ENCODE measurements around the gene PANK4.

Gene PANK4

DNA sequence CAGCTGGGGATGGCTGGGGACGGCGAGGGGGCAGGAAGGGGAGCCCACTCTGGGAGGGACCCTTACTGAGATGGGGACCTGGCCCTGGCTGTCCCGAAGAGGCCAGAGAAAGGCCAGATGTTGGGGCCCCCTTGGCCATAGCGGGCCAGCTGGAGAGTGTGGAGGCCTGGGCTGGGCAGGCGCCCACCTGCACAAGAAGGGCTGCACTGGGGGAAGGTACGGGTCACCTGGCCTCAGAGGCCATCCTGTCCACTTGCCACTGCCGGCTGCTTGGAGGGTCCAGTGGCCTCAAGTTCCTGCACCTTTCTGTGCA is 55.3 kb downstream of the PANK4 start:
- no peak overlapping the region for H3K4me3 ChIP-seq (ENCODE audit: low read length)
- TF ChIP-seq EZH2phosphoT487 (IDR thresholded peaks at IDR 0.05; ENCODE audit: low read length) (no peak), CTCF (IDR thresholded peaks at IDR 0.05; ENCODE audit: low read length) (no peak), EZH2 (optimal IDR thresholded peaks at IDR 0.05; ENCODE audit: low read depth, low read length) (no peak)
- no peaks in the 10 kb centered on the region for H3K4me1 ChIP-seq (ENCODE audit: low read length)
- H3K27me3 ChIP-seq (replicated peaks; ENCODE audit: insufficient read depth, low read length) = peaks cover 89% of the 10 kb centered on the region
- no peaks in the 10 kb centered on the region for H3K36me3 ChIP-seq (replicated peaks; ENCODE audit: insufficient read depth, low read length)
- H3K4me2 ChIP-seq (ENCODE audit: low read depth, low read length) = no peak overlapping the region
- H2AFZ ChIP-seq (ENCODE audit: low read length) = no peak overlapping the region
- no peak for DNase-seq
- H3K9me2 ChIP-seq (replicated peaks; ENCODE audit: insufficient read depth, low read length) = no peaks in the 10 kb centered on the region
- H3K9me3 ChIP-seq (replicated peaks; ENCODE audit: insufficient read depth, low read length) = no peaks in the 10 kb centered on the region
- no peaks in the 10 kb centered on the region for H3K79me2 ChIP-seq (ENCODE audit: low read length)
- no peaks in the 10 kb centered on the region for H3F3A ChIP-seq (ENCODE audit: insufficient read depth, low read length)
- H3K9ac ChIP-seq (ENCODE audit: low read length) = no peak overlapping the region
- no peaks in the 10 kb centered on the region for H4K20me1 ChIP-seq (ENCODE audit: insufficient read depth, low read length)
- H3K27ac ChIP-seq (ENCODE audit: low read length) = no peak overlapping the region

DNA sequence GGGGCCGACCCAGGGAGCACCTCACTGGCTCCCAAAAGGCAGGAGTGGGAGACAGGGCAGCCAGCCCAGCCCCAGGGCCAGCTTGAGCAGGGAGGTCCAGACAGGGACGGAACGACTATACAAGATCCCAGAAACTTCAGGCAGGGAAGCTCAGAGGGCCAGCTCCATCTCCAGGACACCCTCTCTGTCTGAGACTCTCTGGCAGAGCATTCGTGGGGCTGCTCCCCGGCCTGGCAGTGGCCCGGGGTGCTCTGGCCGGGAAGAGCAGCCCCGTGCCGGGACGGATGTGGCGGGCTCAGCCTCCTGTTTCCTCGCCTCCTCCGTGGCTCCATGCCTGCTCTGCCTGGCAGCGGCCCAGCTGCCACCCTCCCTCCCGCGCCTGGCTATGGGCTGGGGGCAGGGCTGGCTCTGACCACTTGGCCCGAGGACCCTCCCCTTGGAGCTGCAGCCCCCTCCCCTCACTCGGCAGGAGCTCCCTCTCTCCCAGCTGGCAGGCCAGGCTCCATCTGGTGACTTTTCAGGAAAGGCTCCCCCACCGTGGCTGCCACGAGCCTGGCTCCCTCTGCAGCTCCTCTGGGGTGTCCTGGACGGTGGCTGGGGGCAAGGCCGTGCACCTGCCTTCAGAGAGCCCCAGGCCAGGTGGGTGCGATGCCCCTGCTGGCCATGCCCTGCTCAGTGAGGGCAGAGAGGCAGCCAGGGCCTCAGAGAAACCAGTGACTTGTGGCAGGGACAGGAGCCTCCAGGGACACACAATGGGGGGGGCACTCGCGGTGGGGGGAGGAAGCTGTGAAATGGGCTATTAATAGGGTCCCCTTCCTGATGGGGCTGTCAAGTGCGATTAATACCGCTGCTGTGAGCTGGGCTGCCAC is 55.9 kb downstream of the PANK4 start:
- no peak overlapping the region for H3K9ac ChIP-seq (ENCODE audit: low read length)
- no peaks in the 10 kb centered on the region for H3K4me1 ChIP-seq (ENCODE audit: low read length)
- no peak for TF ChIP-seq EZH2 (optimal IDR thresholded peaks at IDR 0.05; ENCODE audit: low read depth, low read length)
- TF ChIP-seq EZH2phosphoT487 (IDR thresholded peaks at IDR 0.05; ENCODE audit: low read length) = no peak
- TF ChIP-seq CTCF (IDR thresholded peaks at IDR 0.05; ENCODE audit: low read length) = no peak
- no peaks in the 10 kb centered on the region for H3K36me3 ChIP-seq (replicated peaks; ENCODE audit: insufficient read depth, low read length)
- no peaks in the 10 kb centered on the region for H3F3A ChIP-seq (ENCODE audit: insufficient read depth, low read length)
- H3K27me3 ChIP-seq (replicated peaks; ENCODE audit: insufficient read depth, low read length) = peaks cover 89% of the 10 kb centered on the region
- H3K9me2 ChIP-seq (replicated peaks; ENCODE audit: insufficient read depth, low read length) = no peaks in the 10 kb centered on the region
- no peak overlapping the region for H3K4me3 ChIP-seq (ENCODE audit: low read length)
- H3K79me2 ChIP-seq (ENCODE audit: low read length) = no peaks in the 10 kb centered on the region
- H4K20me1 ChIP-seq (ENCODE audit: insufficient read depth, low read length) = no peaks in the 10 kb centered on the region
- no peak overlapping the region for H3K27ac ChIP-seq (ENCODE audit: low read length)
- no peak for DNase-seq
- no peaks in the 10 kb centered on the region for H3K9me3 ChIP-seq (replicated peaks; ENCODE audit: insufficient read depth, low read length)
- no peak overlapping the region for H2AFZ ChIP-seq (ENCODE audit: low read length)
- no peak overlapping the region for H3K4me2 ChIP-seq (ENCODE audit: low read depth, low read length)

- H3K4me3 ChIP-seq (ENCODE audit: low read length) = no peak overlapping the region
- H3K27ac ChIP-seq (ENCODE audit: low read length) = no peak overlapping the region
- no peaks in the 10 kb centered on the region for H3K36me3 ChIP-seq (replicated peaks; ENCODE audit: insufficient read depth, low read length)
- no peaks in the 10 kb centered on the region for H3K79me2 ChIP-seq (ENCODE audit: low read length)
- no peaks in the 10 kb centered on the region for H3F3A ChIP-seq (ENCODE audit: insufficient read depth, low read length)
- no peak overlapping the region for H3K4me2 ChIP-seq (ENCODE audit: low read depth, low read length)
- H3K27me3 ChIP-seq (replicated peaks; ENCODE audit: insufficient read depth, low read length) = peaks cover 89% of the 10 kb centered on the region
- no peaks in the 10 kb centered on the region for H3K4me1 ChIP-seq (ENCODE audit: low read length)
- H3K9ac ChIP-seq (ENCODE audit: low read length) = no peak overlapping the region
- no peak for DNase-seq
- TF ChIP-seq CTCF (IDR thresholded peaks at IDR 0.05; ENCODE audit: low read length) (no peak), EZH2phosphoT487 (IDR thresholded peaks at IDR 0.05; ENCODE audit: low read length) (no peak), EZH2 (optimal IDR thresholded peaks at IDR 0.05; ENCODE audit: low read depth, low read length) (no peak)
- no peaks in the 10 kb centered on the region for H4K20me1 ChIP-seq (ENCODE audit: insufficient read depth, low read length)
- no peaks in the 10 kb centered on the region for H3K9me2 ChIP-seq (replicated peaks; ENCODE audit: insufficient read depth, low read length)
- H2AFZ ChIP-seq (ENCODE audit: low read length) = no peak overlapping the region
- no peaks in the 10 kb centered on the region for H3K9me3 ChIP-seq (replicated peaks; ENCODE audit: insufficient read depth, low read length)
Measured at GRCh38 chr1:2469103-2469940, 57.1 kb downstream of the PANK4 start.

Data from MM.1S (cell line).